DMS53 treated with DMSO at 0.1 percent for 48 hours (cell line): ENCODE data around the gene NUP85.
"Not testable (repeated sequence)": the region's sequence is repeated elsewhere in the genome, so short reads cannot be mapped to it uniquely, and the experiment has no call there.

Source experiments
- DNase-seq: peaks from one replicate; lab custom pipeline; 2025; ENCODE audit not compliant: unreplicated experiment; lab: John Stamatoyannopoulos, UW

The NUP85 gene

DNA sequence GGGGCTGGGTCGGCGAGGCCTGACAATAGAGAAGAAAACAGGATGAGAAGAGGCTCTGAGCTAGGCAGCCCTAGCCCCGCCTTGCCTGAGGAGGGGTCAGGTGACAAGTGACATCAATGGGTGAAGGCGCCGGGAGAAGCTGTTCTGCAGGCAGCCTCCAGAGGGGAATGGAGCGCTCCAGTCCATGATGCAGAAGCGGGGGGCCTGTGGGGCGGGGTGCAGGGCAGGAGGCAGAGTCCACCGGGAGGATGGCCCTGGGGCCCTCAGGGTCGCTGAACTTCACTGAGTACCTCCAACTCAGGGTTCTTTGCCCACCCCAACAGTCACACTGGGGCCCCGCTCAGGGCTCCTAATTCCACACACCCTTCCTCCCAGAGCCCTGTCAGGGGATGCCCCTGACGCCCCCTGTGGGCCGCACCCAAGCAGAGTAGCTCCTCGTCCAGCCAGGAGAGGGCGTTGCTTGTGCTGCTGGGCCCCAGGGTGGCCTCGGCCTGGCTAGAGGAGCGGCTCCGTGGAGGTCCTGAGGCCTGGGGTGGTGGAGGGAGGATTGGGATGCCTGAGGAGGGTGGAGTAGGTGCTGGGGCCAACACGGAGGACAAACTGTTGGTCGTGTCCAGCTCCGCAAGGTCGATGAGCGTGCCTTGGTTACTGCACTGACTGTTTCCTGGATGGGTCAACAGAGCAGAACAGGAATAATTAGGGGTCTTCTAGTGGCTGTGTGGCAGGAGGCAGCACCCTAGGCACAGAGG lies 35.1 kb downstream of the NUP85 start:
- DNase-seq = no peak

DNA sequence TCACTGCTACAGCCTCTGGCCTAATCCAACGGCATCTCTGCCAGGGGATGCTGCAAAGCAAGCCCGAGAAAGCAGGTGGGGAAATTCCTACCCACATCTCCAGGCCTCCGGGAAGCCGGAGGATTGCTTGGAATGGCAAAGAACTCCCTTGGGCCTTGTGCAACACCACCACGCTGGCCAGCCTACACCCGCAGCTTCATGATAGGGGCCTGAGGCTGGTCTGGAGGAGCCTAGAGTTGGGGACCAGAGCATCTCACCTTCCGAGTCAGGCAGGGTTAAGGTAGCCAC lies 35.6 kb downstream of the NUP85 start:
- DNase-seq = no peak

- no peak for DNase-seq
These were observed 36.0 kb downstream of the NUP85 start for GRCh38 chr17:75241502-75241901.

DNA sequence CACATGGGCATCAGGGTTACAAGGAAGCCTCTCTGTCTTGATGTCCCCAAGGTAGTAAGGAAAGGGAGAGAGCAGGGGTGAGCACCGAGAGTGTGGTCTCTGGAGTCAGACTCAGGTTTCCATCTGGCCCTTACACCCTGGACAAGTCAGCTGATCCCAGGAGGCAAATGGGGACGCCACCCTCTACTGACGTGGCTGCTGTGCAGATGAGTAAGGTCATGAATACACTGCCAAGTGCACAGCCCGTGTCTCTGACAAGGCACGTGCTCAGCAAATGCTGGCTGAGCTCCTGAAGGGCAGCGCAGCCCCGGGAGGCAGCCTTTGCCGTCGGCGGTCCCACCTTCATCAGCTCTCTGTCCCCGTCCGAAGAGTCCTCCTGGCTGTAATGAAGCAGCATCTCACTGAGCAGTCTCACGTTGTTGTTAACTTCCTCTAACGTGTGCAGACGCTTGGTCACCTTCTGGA lies 36.5 kb downstream of the NUP85 start:
- no peak for DNase-seq

- DNase-seq = no peak
These were observed 37.1 kb downstream of the NUP85 start for GRCh38 chr17:75242461-75243042.

- no peak for DNase-seq
These were observed 38.8 kb downstream of the NUP85 start for GRCh38 chr17:75244133-75244866.

DNA sequence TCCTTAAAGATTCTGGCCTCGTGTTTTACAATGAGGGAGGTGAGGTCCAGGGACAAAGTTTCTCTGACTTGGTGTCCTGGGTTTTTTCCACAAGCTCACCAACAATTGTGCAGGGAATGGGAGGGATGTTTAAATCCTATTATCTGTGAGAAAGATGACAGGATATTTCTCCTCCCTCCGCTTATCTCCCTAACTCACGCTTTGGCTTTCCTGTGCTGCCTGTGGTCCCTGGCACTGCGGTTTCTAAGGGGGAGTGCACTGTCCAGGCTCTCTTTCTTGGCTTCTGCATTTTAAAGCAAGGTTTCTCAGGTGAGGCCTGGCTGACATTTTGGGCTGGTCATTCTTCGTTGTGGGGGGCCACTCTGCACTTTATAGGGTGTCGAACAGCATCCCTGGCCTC lies 39.5 kb downstream of the NUP85 start:
- no peak for DNase-seq

DNA sequence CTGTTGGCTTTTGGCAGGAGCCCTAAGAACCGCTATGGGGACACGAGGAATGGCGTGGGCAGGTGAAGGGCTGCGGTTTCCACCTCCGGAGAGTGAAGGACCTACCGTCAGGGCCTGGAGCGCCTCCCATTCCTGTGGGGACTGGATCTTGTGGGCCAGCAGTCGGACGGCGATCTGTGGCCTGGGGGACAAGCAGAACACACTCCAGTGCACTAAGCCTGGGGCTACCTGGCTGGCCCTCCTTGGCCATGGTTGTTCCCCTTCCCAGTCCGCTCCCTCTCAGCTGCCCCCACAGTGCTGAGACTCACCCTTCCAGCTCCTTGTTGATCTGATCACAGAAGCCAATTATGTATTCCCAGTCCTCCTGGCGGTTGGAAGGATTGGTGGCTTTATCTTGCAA lies 40.9 kb downstream of the NUP85 start:
- DNase-seq = no peak

- no peak for DNase-seq
These were observed 44.1 kb downstream of the NUP85 start for GRCh38 chr17:75249564-75249963.

DNA sequence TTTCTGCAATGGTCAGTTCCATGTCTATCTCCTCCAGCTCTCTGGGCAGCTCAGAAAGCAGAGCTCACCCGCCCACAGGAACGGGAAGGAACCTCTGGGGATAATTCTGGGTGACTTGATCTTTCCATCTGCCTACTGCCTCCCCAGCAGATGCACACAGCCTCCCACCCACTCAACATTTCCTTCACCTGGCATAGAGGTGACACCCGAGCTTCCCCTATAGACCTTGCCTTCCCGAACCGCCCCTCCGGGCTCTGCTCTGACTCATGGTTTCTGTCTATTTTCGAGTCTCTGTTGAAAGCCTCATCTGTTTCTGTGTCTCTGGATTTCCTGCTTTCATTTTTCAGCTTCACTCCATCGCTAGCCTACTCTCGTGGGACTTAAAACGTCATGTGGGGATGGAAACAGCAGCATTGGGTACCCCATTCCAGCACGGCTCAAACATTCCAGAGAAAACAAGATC lies 44.6 kb downstream of the NUP85 start:
- DNase-seq = no peak

DNA sequence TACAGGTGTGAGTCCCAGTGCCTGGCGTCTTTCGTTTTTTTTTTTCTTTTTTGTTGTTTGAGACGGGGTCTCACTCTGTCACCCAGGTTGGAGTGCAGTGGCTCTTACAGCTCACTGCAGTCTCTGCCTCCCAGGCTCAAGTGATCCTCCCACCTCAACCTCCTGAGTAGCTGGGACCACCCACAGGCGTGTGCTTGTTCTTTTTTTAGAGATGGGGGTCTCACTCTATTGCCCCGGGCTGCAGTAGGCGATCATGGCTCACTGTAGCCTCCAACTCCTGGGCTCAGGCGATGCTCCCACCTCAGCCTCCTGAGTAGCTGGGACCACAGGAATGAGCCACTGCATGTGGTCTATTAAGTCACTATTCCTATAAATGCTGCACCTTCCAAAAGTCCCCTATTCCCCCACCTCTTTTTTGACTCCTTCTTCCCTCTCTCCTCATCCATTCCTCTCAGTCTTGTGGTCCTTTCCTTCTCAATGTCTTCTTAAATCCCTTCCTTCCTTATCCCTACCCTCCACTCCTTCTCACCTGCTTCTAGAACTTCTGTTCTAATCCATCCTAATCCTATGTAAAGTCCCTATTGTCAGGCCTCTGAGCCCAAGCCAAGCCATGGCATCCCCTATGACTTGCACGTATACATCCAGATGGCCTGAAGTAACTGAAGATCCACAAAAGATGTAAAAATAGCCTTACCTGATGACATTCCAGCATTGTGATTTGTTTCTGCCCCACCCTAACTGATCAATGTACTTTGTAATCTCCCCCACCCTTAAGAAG lies 46.7 kb downstream of the NUP85 start:
- DNase-seq = no peak

GRCh38 chr17:75255954-75256698 lies 50.6 kb downstream of the NUP85 start:
- not testable (repeated sequence) for DNase-seq

DNA sequence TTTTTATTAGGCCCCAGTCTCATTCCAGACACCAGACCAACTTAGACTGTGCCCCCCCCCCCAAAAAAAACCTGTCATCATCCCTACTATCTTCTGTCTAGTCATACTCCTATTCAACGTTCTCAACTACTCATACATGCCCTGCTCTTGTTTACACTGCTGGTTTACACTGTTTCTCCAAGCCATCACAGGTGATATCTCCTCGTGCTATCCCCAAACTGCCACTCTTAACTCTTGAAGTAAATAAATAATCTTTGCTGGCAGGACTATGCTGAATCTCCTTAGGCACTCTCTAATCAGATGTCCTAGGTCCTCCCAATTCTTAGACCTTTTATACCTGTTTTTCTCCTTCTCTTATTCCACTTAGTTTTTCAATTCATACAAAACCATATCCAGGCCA lies 51.7 kb downstream of the NUP85 start:
- not testable (repeated sequence) for DNase-seq

- no peak for DNase-seq
These were observed 55.3 kb downstream of the NUP85 start for GRCh38 chr17:75260641-75261335.

GRCh38 chr17:75261336-75262111 lies 56.0 kb downstream of the NUP85 start, which contains the start of the genes GGA3 and MRPS7:
GGA3 (minus strand) TSS chr17:75261606; CDS start chr17:75261587, 19 bp downstream.
MRPS7 (plus strand) TSS chr17:75261879; CDS start chr17:75261901, 22 bp downstream.
- DNase-seq = peak; percentile 88

- DNase-seq = peak; percentile 11
These were observed 56.7 kb downstream of the NUP85 start for GRCh38 chr17:75262112-75262606.

- DNase-seq = no peak
These were observed 57.6 kb downstream of the NUP85 start for GRCh38 chr17:75263055-75263454.

- DNase-seq = no peak
These were observed 60.3 kb downstream of the NUP85 start for GRCh38 chr17:75265614-75266315.
